CD4-positive, CD25-positive, alpha-beta regulatory T cell (primary cell): Measurements from ENCODE around the gene EPHA7. TPM values are rescaled to one million over a fixed set of nuclear protein-coding genes. Genes with fewer than 3 reads are reported as not detected.

ENCODE experiments used
- ATAC-seq, 2 donors: fragments of 150-1000 bp; cut with Tn5 transposase; one replicate each; pipeline ENCODE4 v1.10.0; 2021; ENCODE audit warnings: low read depth in 2 of 2, moderate number of reproducible peaks in 2 of 2, moderate library complexity in 1 of 2
- DNase-seq, 3 donors: peaks; one replicate each; pipeline versions ENCODE4 v3.0.0 to v3.0.0-alpha.2; 2012 to 2022; ENCODE audit warnings: mixed read lengths in 1 of 3
- H3K27ac ChIP-seq: one replicate; pipeline ENCODE4 v1.7.0; 2013; ENCODE audit warnings: mild to moderate bottlenecking, low read length; ENCODE audit not compliant: insufficient read depth, poor library complexity, severe bottlenecking
- H3K27me3 ChIP-seq: one replicate; pipeline ENCODE4 v1.7.0; 2013; ENCODE audit warnings: low read length; ENCODE audit not compliant: control insufficient read depth, insufficient read depth
- H3K36me3 ChIP-seq: one replicate; pipeline ENCODE4 v1.7.0; 2013; ENCODE audit warnings: mild to moderate bottlenecking, low read length, moderate library complexity; ENCODE audit not compliant: control insufficient read depth, insufficient read depth
- H3K4me1 ChIP-seq: 2 replicates; pipeline ENCODE4 v1.7.0; 2013; ENCODE audit warnings: mild to moderate bottlenecking, low read length; ENCODE audit not compliant: insufficient read depth, control insufficient read depth, poor library complexity, severe bottlenecking
- H3K4me3 ChIP-seq: one replicate; pipeline ENCODE4 v1.7.0; 2013; ENCODE audit warnings: low read depth, mild to moderate bottlenecking, low read length, moderate library complexity
- H3K9me3 ChIP-seq, 2 experiments: 1 replicate in 1 of 2; 2 replicates in 1 of 2; pipeline ENCODE4 v1.7.0; 2013; ENCODE audit warnings: low read length in 2 of 2, mild to moderate bottlenecking in 1 of 2, moderate library complexity in 1 of 2; ENCODE audit not compliant: control insufficient read depth in 2 of 2
- H3K27ac Mint-ChIP-seq, 3 donors: one replicate each; pipeline ENCODE4 v1.8.0; 2020 to 2022; ENCODE audit warnings: mild to moderate bottlenecking in 3 of 3, mixed read lengths in 3 of 3, moderate library complexity in 2 of 3
- H3K27me3 Mint-ChIP-seq: one replicate; pipeline ENCODE4 v1.8.0; 2022; ENCODE audit warnings: mild to moderate bottlenecking, mixed read lengths
- H3K36me3 Mint-ChIP-seq: one replicate; pipeline ENCODE4 v1.8.0; 2020; ENCODE audit warnings: mixed read lengths
- H3K4me1 Mint-ChIP-seq, 4 donors: one replicate each; pipeline ENCODE4 v1.8.0; 2020 to 2022; ENCODE audit warnings: mixed read lengths in 4 of 4, mild to moderate bottlenecking in 1 of 4
- H3K4me3 Mint-ChIP-seq, 4 donors: one replicate each; pipeline ENCODE4 v1.8.0; 2020 to 2022; ENCODE audit warnings: mild to moderate bottlenecking in 4 of 4, mixed read lengths in 4 of 4, moderate library complexity in 3 of 4
- H3K9me3 Mint-ChIP-seq, 7 donors: one replicate each; pipeline ENCODE4 v1.8.0; 2020 to 2022; ENCODE audit warnings: mixed read lengths in 7 of 7, mild to moderate bottlenecking in 3 of 7, moderate library complexity in 2 of 7
- polyA plus RNA-seq, 4 donors: library from polyadenylated mRNA; unstranded; fragments of 300-500 nt; fragmentation: Illumina TruSeq; gene quantifications; one replicate each; pipeline ENCODE4 v1.2.3, GENCODE V29; 2021
- total RNA-seq: library from RNA; stranded (reverse); gene quantifications from one replicate; pipeline ENCODE4 v1.2.3, GENCODE V29; 2022

EPHA7 gene
- total and polyA plus RNA-seq, 5 donors from 2014 or later = not detected

GRCh38 chr6:93242049-93242448 is 177.3 kb downstream of the EPHA7 start:
- H3K27ac Mint-ChIP-seq = no peak overlapping the region

DNA sequence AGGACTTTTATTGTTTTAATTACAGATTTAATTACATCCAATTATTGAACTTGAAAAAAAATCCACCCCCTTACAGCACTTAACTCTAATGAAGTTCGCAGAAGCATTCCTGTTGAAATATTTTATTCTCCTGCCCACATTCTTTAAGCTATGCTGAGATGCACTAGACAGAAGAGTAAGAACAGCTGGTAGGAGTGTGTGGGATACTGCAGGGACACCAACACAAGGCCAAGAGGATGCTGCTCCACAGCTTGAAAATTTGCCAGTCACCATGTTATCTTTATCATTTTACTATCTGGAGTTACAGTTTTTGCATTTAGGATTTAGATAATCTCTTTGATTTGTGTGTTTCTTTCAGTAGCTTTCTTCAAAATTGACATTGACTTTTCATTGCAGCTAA is 180.7 kb downstream of the EPHA7 start:
- Histone ChIP-seq H3K4me1 (no peaks in the 10 kb centered on the region), H3K36me3 (no peaks in the 10 kb centered on the region), H3K27me3 (no peaks in the 10 kb centered on the region), H3K9me3 (no peaks in the 10 kb centered on the region), H3K4me3 (no peak overlapping the region), H3K27ac (no peak overlapping the region)
- no peak overlapping the region for H3K27ac Mint-ChIP-seq
- no peak overlapping the region for H3K4me3 Mint-ChIP-seq
- peaks cover 0 to 26% (median 5%) of the 10 kb centered on the region in 7 donors for H3K9me3 Mint-ChIP-seq
- no peak for ATAC-seq
- H3K36me3 Mint-ChIP-seq = no peaks in the 10 kb centered on the region
- no peak for DNase-seq
- H3K4me1 Mint-ChIP-seq = no peaks in the 10 kb centered on the region
- H3K27me3 Mint-ChIP-seq = no peaks in the 10 kb centered on the region

More at GRCh38 chr6:93242049-93242448, 177.3 kb downstream of the EPHA7 start:
- Histone ChIP-seq H3K36me3 (no peaks in the 10 kb centered on the region), H3K9me3 (no peaks in the 10 kb centered on the region), H3K4me3 (no peak overlapping the region), H3K4me1 (no peaks in the 10 kb centered on the region), H3K27me3 (no peaks in the 10 kb centered on the region), H3K27ac (no peak overlapping the region)
- H3K4me1 Mint-ChIP-seq = no peaks in the 10 kb centered on the region
- DNase-seq (no peak), ATAC-seq (no peak)
- H3K27me3 Mint-ChIP-seq = no peaks in the 10 kb centered on the region
- peaks cover 0 to 17% (median 2%) of the 10 kb centered on the region in 7 donors for H3K9me3 Mint-ChIP-seq
- H3K36me3 Mint-ChIP-seq = no peaks in the 10 kb centered on the region
- H3K4me3 Mint-ChIP-seq = no peak overlapping the region

- no peak overlapping the region for H3K27ac ChIP-seq
- H3K27me3 ChIP-seq = no peaks in the 10 kb centered on the region
- Mint-ChIP-seq H3K36me3 (no peaks in the 10 kb centered on the region), H3K4me1 (no peaks in the 10 kb centered on the region), H3K27ac (no peak overlapping the region), H3K9me3 (peaks cover 0 to 21% (median 5%) of the 10 kb centered on the region in 7 donors), H3K4me3 (no peak overlapping the region), H3K27me3 (no peaks in the 10 kb centered on the region)
- no peak for DNase-seq
- ATAC-seq = no peak
- no peaks in the 10 kb centered on the region for H3K4me1 ChIP-seq
- no peak overlapping the region for H3K4me3 ChIP-seq
- no peaks in the 10 kb centered on the region for H3K36me3 ChIP-seq
- no peaks in the 10 kb centered on the region for H3K9me3 ChIP-seq
Observed at GRCh38 chr6:93235775-93236174, 183.6 kb downstream of the EPHA7 start.

GRCh38 chr6:93226822-93227221 is 192.5 kb downstream of the EPHA7 start:
- H3K27ac Mint-ChIP-seq = no peak overlapping the region
- ATAC-seq (no peak), DNase-seq (no peak)
- H3K9me3 ChIP-seq = no peaks in the 10 kb centered on the region
- H3K4me1 Mint-ChIP-seq = no peaks in the 10 kb centered on the region
- no peak overlapping the region for H3K4me3 Mint-ChIP-seq
- no peaks in the 10 kb centered on the region for H3K27me3 Mint-ChIP-seq
- no peaks in the 10 kb centered on the region for H3K36me3 Mint-ChIP-seq
- no peaks in the 10 kb centered on the region for H3K27me3 ChIP-seq
- no peaks in the 10 kb centered on the region for H3K36me3 ChIP-seq
- H3K4me1 ChIP-seq = no peaks in the 10 kb centered on the region
- peaks cover 0 to 9% (median 3%) of the 10 kb centered on the region in 7 donors for H3K9me3 Mint-ChIP-seq
- no peak overlapping the region for H3K4me3 ChIP-seq
- no peak overlapping the region for H3K27ac ChIP-seq

DNA sequence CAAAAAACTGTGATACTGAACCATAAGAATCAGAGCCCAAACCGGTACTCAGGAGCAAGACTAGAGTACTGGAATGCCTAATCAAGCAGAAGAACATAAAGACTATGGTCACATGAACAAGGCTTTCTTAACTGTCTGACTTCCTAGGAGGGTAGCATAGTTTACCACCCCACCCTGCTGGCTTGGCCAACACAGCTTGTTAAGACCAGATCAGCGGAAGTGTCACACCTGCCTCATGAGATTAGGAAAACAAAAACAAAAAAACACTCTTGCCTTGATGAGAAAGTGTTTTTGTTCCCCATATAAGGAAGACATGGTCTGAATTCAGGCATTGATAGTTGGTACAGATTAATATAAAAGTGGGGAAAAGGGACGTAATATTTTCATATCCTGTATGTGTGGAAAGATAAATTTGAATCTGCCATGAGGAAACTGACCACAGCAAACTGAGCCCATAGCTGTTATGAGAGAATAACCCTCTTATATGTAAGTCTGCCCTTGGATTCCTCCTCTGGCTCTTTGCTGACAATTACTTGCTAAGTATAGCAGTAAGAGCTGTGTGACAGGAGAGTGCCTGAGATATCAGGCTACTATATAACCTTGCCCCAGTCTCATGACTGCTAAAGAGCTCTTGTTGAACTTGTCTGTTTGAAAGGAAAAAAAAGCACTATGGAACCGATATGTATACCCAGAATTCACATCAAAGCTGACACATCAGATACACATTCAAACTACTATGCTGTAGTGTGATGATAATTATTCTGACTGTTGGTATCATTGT is 197.1 kb downstream of the EPHA7 start:
- no peak for DNase-seq
- Histone ChIP-seq H3K27me3 (no peaks in the 10 kb centered on the region), H3K4me1 (no peaks in the 10 kb centered on the region), H3K36me3 (no peaks in the 10 kb centered on the region), H3K4me3 (no peak overlapping the region), H3K9me3 (no peaks in the 10 kb centered on the region), H3K27ac (no peak overlapping the region)
- ATAC-seq = no peak
- no peaks in the 10 kb centered on the region for H3K36me3 Mint-ChIP-seq
- no peaks in the 10 kb centered on the region for H3K4me1 Mint-ChIP-seq
- no peak overlapping the region for H3K27ac Mint-ChIP-seq
- peaks cover 0 to 23% (median 7%) of the 10 kb centered on the region in 7 donors for H3K9me3 Mint-ChIP-seq
- H3K4me3 Mint-ChIP-seq = no peak overlapping the region
- H3K27me3 Mint-ChIP-seq = no peaks in the 10 kb centered on the region

DNA sequence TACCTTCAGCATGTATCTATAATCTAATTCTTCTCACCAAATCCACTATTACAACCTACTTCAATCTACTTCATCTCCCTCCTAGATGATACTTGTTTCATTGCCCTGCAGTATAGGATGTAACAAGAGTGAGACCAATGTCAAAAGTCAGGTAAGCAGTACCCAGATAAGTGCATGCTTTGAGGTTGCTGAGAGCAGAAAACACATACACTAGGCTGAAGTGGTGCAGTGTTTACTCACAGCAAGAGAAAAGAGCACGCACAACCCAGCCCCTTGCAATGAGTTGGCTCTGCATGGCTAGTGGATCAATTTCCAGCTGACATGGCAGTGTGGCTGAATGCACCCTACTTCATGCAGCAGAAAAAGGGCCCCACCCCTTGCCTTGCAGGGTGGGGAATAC is 199.9 kb downstream of the EPHA7 start:
- no peak for ATAC-seq

DNA sequence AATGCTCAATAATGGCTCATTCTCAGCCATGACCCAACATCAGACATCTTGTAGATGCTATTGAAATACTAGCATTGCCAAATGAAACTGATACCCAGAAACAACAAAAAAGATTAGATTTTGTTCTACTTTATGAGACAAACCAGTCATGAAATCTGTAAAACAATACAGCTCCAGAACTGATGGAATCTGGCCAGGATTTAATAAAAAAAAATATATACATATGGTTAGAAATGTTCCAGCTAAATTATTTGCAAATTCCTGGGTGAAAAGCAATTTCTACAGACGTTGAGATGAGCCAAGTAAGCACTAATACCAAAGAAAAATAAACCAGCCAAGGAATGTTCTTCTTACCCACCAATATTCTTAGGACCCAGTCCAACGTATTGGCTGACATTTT is 201.3 kb downstream of the EPHA7 start:
- H3K36me3 ChIP-seq = no peaks in the 10 kb centered on the region
- peaks cover 0 to 40% (median 8%) of the 10 kb centered on the region in 7 donors for H3K9me3 Mint-ChIP-seq
- peaks cover 0 to 5% of the 10 kb centered on the region in 2 experiments for H3K9me3 ChIP-seq
- no peaks in the 10 kb centered on the region for H3K27me3 Mint-ChIP-seq
- DNase-seq (no peak), ATAC-seq (no peak)
- H3K4me1 Mint-ChIP-seq = no peaks in the 10 kb centered on the region
- no peak overlapping the region for H3K27ac ChIP-seq
- H3K36me3 Mint-ChIP-seq = no peaks in the 10 kb centered on the region
- H3K4me3 Mint-ChIP-seq = no peak overlapping the region
- no peaks in the 10 kb centered on the region for H3K4me1 ChIP-seq
- no peak overlapping the region for H3K27ac Mint-ChIP-seq
- no peaks in the 10 kb centered on the region for H3K27me3 ChIP-seq
- H3K4me3 ChIP-seq = no peak overlapping the region

More for the DNA sequence above, 199.9 kb downstream of the EPHA7 start:
- Histone ChIP-seq H3K4me3 (no peak overlapping the region), H3K9me3 (peaks cover 0 to 5% of the 10 kb centered on the region in 2 experiments), H3K27ac (no peak overlapping the region), H3K36me3 (no peaks in the 10 kb centered on the region), H3K27me3 (no peaks in the 10 kb centered on the region), H3K4me1 (no peaks in the 10 kb centered on the region)
- Mint-ChIP-seq H3K27me3 (no peaks in the 10 kb centered on the region), H3K4me3 (no peak overlapping the region), H3K4me1 (no peaks in the 10 kb centered on the region), H3K27ac (no peak overlapping the region), H3K9me3 (peaks cover 0 to 34% (median 7%) of the 10 kb centered on the region in 7 donors), H3K36me3 (no peaks in the 10 kb centered on the region)
- DNase-seq = no peak

DNA sequence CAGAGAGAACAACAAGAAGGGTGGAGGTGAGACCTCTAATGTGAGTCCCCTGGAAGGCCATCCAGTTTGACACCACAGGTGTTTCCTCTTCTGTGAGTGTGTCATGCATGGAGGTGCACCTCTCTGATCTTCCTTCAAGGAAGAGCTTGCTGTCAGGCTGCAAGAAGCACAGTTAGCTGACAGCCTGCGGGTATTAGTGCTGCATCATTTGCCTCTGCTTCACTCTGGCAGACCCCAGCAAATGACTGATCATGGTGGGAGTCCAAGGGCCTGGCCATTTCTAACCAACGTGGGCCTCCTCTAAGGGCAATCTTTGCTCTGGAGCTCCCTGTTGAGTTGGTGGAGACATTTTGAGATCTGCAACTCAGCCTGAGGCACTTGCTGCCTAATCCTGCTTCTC is 206.3 kb downstream of the EPHA7 start:
- H3K27me3 Mint-ChIP-seq = no peaks in the 10 kb centered on the region
- no peak for ATAC-seq
- H3K27me3 ChIP-seq = no peaks in the 10 kb centered on the region
- H3K4me3 ChIP-seq = no peak overlapping the region
- H3K4me1 Mint-ChIP-seq = peaks cover 0 to 2% (median 0%) of the 10 kb centered on the region in 4 donors
- H3K4me1 ChIP-seq = no peaks in the 10 kb centered on the region
- H3K9me3 ChIP-seq = peaks cover 0 to 7% of the 10 kb centered on the region in 2 experiments
- H3K36me3 ChIP-seq = no peaks in the 10 kb centered on the region
- H3K27ac ChIP-seq = no peak overlapping the region
- no peak overlapping the region for H3K4me3 Mint-ChIP-seq
- no peak overlapping the region for H3K27ac Mint-ChIP-seq
- peaks cover 5 to 31% (median 11%) of the 10 kb centered on the region in 7 donors for H3K9me3 Mint-ChIP-seq
- DNase-seq = no peak
- no peaks in the 10 kb centered on the region for H3K36me3 Mint-ChIP-seq
